Thyroid gland (tissue), 4 donors: ENCODE results near the gene SNAPC4.

Source experiments
- CTCF ChIP-seq, 6 experiments: fragments of 200-600 bp in 3 of 6; fragments of 450-650 bp in 3 of 6; sonication (generic) in 3 of 6; IDR thresholded peaks; one replicate each; pipeline ENCODE4 v1.5.1; 2016 to 2019; ENCODE audit warnings: antibody characterized with exemption in 6 of 6, mild to moderate bottlenecking in 2 of 6, inconsistent platforms in 1 of 6, moderate library complexity in 1 of 6
- POLR2A ChIP-seq, 2 donors: fragments of 450-650 bp; IDR thresholded peaks; one replicate each; pipeline ENCODE4 v1.6.1; 2017; ENCODE audit warnings: antibody characterized with exemption in 2 of 2, mild to moderate bottlenecking in 2 of 2, moderate library complexity in 1 of 2

- TF ChIP-seq CTCF (IDR thresholded peaks at IDR 0.05) = no peak
- TF ChIP-seq POLR2A (IDR thresholded peaks at IDR 0.05) = no peak
Observed at GRCh38 chr9:136357202-136357725, 42.7 kb downstream of the SNAPC4 start.
